T-helper 2 cell treated with Interferon-gamma antibody and Interleukin-4, amounts not matched to agents 5 μg/mL and 100 μg/mL, for 36 hours (primary cell): Measurements from ENCODE around the gene CTTN.

ENCODE experiments used
- DNase-seq: peaks from one replicate; pipeline ENCODE4 v3.0.0; 2021; ENCODE audit warnings: low spot score
- H3K27ac Mint-ChIP-seq: one replicate; pipeline ENCODE4 v1.8.0; 2021; ENCODE audit warnings: mild to moderate bottlenecking, mixed read lengths
- H3K27me3 Mint-ChIP-seq: one replicate; pipeline ENCODE4 v1.8.0; 2021; ENCODE audit warnings: low read depth, mixed read lengths
- H3K36me3 Mint-ChIP-seq: one replicate; pipeline ENCODE4 v1.8.0; 2021; ENCODE audit warnings: low read depth, mixed read lengths
- H3K4me1 Mint-ChIP-seq: one replicate; pipeline ENCODE4 v1.8.0; 2021; ENCODE audit warnings: low read depth, mixed read lengths
- H3K4me3 Mint-ChIP-seq: one replicate; pipeline ENCODE4 v1.8.0; 2022; ENCODE audit warnings: mild to moderate bottlenecking, moderate library complexity, mixed read lengths
- H3K9me3 Mint-ChIP-seq: one replicate; pipeline ENCODE4 v1.8.0; 2021; ENCODE audit warnings: mixed read lengths

The CTTN gene

GRCh38 chr11:70481625-70482528 lies 83.5 kb downstream of the CTTN start:
- no peak overlapping the region for H3K4me3 Mint-ChIP-seq
- no peak overlapping the region for H3K27ac Mint-ChIP-seq
- H3K9me3 Mint-ChIP-seq, result no peaks in the 10 kb centered on the region
- DNase-seq, result no peak
- no peaks in the 10 kb centered on the region for H3K27me3 Mint-ChIP-seq
- no peaks in the 10 kb centered on the region for H3K4me1 Mint-ChIP-seq
- no peaks in the 10 kb centered on the region for H3K36me3 Mint-ChIP-seq

- Mint-ChIP-seq H3K9me3 (no peaks in the 10 kb centered on the region), H3K27me3 (no peaks in the 10 kb centered on the region), H3K4me3 (no peak overlapping the region), H3K36me3 (no peaks in the 10 kb centered on the region), H3K27ac (no peak overlapping the region), H3K4me1 (no peaks in the 10 kb centered on the region)
- no peak for DNase-seq
Observed at GRCh38 chr11:70482529-70482917, 84.2 kb downstream of the CTTN start.

DNA sequence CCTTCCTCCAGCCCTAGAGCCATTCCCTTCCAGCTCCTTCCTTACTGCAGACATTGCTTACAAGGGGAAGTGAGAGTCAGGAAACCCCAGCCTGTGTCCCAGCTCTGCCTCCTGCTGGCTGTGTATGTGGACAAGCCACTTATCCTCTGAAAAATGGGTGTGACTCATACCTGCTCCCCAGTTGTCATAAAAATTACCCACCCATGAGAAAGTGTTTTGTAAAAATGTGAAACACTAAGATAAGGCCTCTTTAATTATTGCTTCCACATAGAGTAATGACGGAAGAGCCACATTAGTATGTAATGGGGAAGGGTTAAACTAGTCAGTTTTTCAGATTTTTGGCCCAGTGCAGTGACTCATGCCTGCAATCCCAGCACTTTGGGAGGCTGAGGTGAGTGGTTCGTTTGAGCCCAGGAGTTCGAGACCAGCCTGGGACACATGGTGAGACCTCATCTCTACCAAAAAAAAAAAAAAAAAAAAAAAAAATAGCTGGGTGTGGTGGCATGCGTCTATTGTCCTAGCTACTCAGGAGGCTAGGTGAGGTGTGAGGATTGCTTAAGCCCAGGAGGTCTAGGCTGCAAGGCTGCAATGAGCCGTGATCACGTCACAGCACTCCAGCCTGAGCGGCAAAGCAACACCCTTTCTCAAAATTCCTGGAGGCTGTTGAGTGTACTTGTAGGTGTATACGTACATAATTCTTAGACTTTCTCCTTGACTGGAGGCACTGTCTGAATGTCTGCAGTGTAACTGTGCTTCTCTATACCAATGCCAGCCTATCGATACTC lies 84.9 kb downstream of the CTTN start:
- H3K27me3 Mint-ChIP-seq, result no peaks in the 10 kb centered on the region
- H3K4me3 Mint-ChIP-seq, result no peak overlapping the region
- no peaks in the 10 kb centered on the region for H3K36me3 Mint-ChIP-seq
- H3K4me1 Mint-ChIP-seq, result peaks cover 1% of the 10 kb centered on the region
- no peak overlapping the region for H3K27ac Mint-ChIP-seq
- H3K9me3 Mint-ChIP-seq, result no peaks in the 10 kb centered on the region
- DNase-seq, result no peak

DNA sequence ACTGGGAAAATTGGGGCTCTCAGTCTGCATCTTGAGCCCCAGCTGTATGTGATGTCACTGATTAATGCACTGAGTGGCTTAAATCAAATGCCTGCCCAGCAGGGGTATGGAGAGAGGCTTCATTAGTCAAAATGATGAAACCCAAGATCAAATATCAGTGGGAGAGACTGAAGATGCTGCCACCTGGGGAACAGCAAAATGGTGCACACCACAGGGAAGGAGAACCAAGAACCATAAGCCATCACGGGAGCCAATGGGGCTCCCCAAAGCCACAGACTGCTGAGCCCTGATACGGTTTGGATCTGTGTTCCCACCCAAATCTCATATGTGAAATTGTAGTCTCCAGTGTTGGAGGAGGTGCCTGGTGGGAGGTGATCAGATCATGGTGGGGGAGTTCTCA lies 85.6 kb downstream of the CTTN start:
- Mint-ChIP-seq H3K4me3 (no peak overlapping the region), H3K36me3 (no peaks in the 10 kb centered on the region), H3K9me3 (no peaks in the 10 kb centered on the region), H3K27ac (no peak overlapping the region), H3K27me3 (no peaks in the 10 kb centered on the region), H3K4me1 (peaks cover 1% of the 10 kb centered on the region)
- DNase-seq, result no peak

GRCh38 chr11:70485326-70486025 lies 87.1 kb downstream of the CTTN start:
- Mint-ChIP-seq H3K4me1 (peaks cover 1% of the 10 kb centered on the region), H3K4me3 (no peak overlapping the region), H3K27ac (no peak overlapping the region), H3K36me3 (no peaks in the 10 kb centered on the region), H3K27me3 (no peaks in the 10 kb centered on the region), H3K9me3 (no peaks in the 10 kb centered on the region)
- no peak for DNase-seq

GRCh38 chr11:70486026-70486415 lies 87.7 kb downstream of the CTTN start:
- peaks cover 1% of the 10 kb centered on the region for H3K4me1 Mint-ChIP-seq
- H3K27ac Mint-ChIP-seq, result no peak overlapping the region
- no peak overlapping the region for H3K4me3 Mint-ChIP-seq
- no peaks in the 10 kb centered on the region for H3K9me3 Mint-ChIP-seq
- no peaks in the 10 kb centered on the region for H3K27me3 Mint-ChIP-seq
- DNase-seq, result no peak
- no peaks in the 10 kb centered on the region for H3K36me3 Mint-ChIP-seq
